AG04450 (cell line): ENCODE data around the gene LINGO4. TPM values are rescaled to one million over a fixed set of nuclear protein-coding genes. Genes with fewer than 3 reads are reported as not detected.

Source experiments
- CTCF ChIA-PET: fragments of 300-600, 350-600 bp; formaldehyde crosslinking; extraction: SDS; loops from one replicate; lab custom pipeline; 2022; ENCODE audit warnings: antibody characterized with exemption, inconsistent platforms; lab: Charles Lee
- POLR2A ChIA-PET: fragments of 350-600 bp; formaldehyde crosslinking; extraction: SDS; loops from one replicate; lab custom pipeline; 2021; ENCODE audit warnings: antibody characterized with exemption, inconsistent platforms; lab: Yijun Ruan, JAX
- DNase-seq: peaks from one replicate; pipeline ENCODE4 v3.0.0-alpha.2; 2011; ENCODE audit warnings: low read depth, low spot score
- H3K27ac ChIP-seq: one replicate; pipeline ENCODE4 v1.5.1; 2012; ENCODE audit warnings: low read depth, low read length, control low read depth
- H3K27me3 ChIP-seq: one replicate; pipeline ENCODE4 v1.6.0; 2012; ENCODE audit warnings: low read length; ENCODE audit not compliant: control insufficient read depth, insufficient read depth
- H3K4me3 ChIP-seq: 2 replicates; pipeline ENCODE4 v1.5.1; 2011; ENCODE audit warnings: mild to moderate bottlenecking, low read depth, low read length, control low read depth
- H3K9me3 ChIP-seq: 2 replicates; pipeline ENCODE4 v1.5.1; 2012; ENCODE audit warnings: low read length; ENCODE audit not compliant: control insufficient read depth, insufficient read depth
- CTCF ChIP-seq: IDR thresholded peaks from 2 replicates; pipeline ENCODE4 v1.5.1; 2011; ENCODE audit warnings: low read depth, low read length, control low read depth, inconsistent platforms
- polyA plus RNA-seq: library from polyadenylated mRNA; depleted of rRNA; stranded (reverse); fragments of >200 nt; gene quantifications from 2 replicates; pipeline ENCODE4 v1.2.3, GENCODE V29; 2011

The LINGO4 gene
- polyA plus RNA-seq, 1 experiment = not detected

GRCh38 chr1:151798571-151798970 lies 6.6 kb downstream of the LINGO4 start:
- Histone ChIP-seq H3K27ac (no peak overlapping the region), H3K9me3 (no peaks in the 10 kb centered on the region; the same call in 1 of the 2 replicates), H3K4me3 (no peak overlapping the region), H3K27me3 (peaks cover 54% of the 10 kb centered on the region)
- CTCF ChIA-PET = no interaction called here
- TF ChIP-seq CTCF = no peak
- POLR2A ChIA-PET = no interaction called here
- no peak for DNase-seq

GRCh38 chr1:151790940-151791651 lies 14.1 kb downstream of the LINGO4 start:
- Histone ChIP-seq H3K4me3 (peak overlapping the region; percentile 73), H3K27ac (no peak overlapping the region), H3K9me3 (no peaks in the 10 kb centered on the region), H3K27me3 (peaks cover 15% of the 10 kb centered on the region)
- DNase-seq = no peak
- CTCF ChIA-PET = no interaction called here
- POLR2A ChIA-PET = no interaction called here
- TF ChIP-seq CTCF = no peak

- Histone ChIP-seq H3K27me3 (peaks cover 15% of the 10 kb centered on the region), H3K4me3 (peak within 1 kb of the TSS; percentile 73), H3K9me3 (no peaks in the 10 kb centered on the region), H3K27ac (no peak within 1 kb of the TSS)
- DNase-seq = peak; percentile 98
- TF ChIP-seq CTCF = peak; percentile 38
- ChIA-PET POLR2A (no interaction called here), CTCF (interaction anchor here (0.6 to 0.7 kb wide), 2 partner anchors 10 to 56 kb away, joined by 3 read pairs; no protein-coding TSS in a partner anchor)
These were observed 14.9 kb downstream of the LINGO4 start, which contains the start of gene TDRKH for GRCh38 chr1:151790071-151790939. Gene TDRKH (minus strand): TSS chr1:151790500. CDS start chr1:151783022, 7,478 bp downstream.

GRCh38 chr1:151787689-151788088 lies 17.5 kb downstream of the LINGO4 start:
- no peak for DNase-seq
- TF ChIP-seq CTCF = no peak
- no peaks in the 10 kb centered on the region for H3K9me3 ChIP-seq
- no peak overlapping the region for H3K27ac ChIP-seq
- ChIA-PET POLR2A (no interaction called here), CTCF (no interaction called here)
- no peak overlapping the region for H3K4me3 ChIP-seq
- H3K27me3 ChIP-seq = peaks cover 29% of the 10 kb centered on the region

- Histone ChIP-seq H3K9me3 (no peaks in the 10 kb centered on the region), H3K27ac (no peak overlapping the region), H3K27me3 (peaks cover 31% of the 10 kb centered on the region), H3K4me3 (no peak overlapping the region)
- no peak for DNase-seq
- POLR2A ChIA-PET = no interaction called here
- CTCF ChIA-PET = no interaction called here
- no peak for TF ChIP-seq CTCF
These were observed 21.4 kb downstream of the LINGO4 start for GRCh38 chr1:151783796-151784195.
